Measurements from ENCODE around the gene TMEFF2.
"Not testable (repeated sequence)": the region's sequence is repeated elsewhere in the genome, so short reads cannot be mapped to it uniquely, and the experiment has no call there.

Gene TMEFF2

DNA sequence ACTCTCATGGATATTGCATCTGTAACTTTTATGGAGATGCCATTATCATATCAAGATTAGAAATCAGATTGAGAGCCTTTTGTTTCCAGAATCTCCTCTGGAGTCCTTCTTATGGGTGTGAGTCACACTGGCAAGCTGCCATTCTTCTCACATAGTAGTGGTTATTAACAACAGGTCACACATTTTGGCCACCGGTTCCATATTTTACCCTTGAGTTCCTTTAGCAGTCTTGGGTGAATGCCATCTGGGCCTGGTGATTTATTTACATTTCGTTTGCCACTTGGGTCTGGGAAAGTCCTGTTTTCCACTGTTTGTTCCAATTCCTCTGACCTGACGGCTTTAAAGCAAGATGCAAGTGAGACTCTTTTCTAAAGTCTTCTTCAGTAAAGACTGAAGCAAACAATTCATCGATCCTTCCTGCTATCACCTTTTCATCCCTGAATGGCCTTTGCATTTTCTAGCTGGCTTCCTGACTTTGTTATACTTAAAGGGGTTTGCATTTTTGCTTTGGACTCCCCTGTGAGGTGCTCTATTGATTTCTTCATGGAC is 267.3 kb downstream of the TMEFF2 start:
- no peak for FAIRE-seq
- TF ChIP-seq, protein P1, sequence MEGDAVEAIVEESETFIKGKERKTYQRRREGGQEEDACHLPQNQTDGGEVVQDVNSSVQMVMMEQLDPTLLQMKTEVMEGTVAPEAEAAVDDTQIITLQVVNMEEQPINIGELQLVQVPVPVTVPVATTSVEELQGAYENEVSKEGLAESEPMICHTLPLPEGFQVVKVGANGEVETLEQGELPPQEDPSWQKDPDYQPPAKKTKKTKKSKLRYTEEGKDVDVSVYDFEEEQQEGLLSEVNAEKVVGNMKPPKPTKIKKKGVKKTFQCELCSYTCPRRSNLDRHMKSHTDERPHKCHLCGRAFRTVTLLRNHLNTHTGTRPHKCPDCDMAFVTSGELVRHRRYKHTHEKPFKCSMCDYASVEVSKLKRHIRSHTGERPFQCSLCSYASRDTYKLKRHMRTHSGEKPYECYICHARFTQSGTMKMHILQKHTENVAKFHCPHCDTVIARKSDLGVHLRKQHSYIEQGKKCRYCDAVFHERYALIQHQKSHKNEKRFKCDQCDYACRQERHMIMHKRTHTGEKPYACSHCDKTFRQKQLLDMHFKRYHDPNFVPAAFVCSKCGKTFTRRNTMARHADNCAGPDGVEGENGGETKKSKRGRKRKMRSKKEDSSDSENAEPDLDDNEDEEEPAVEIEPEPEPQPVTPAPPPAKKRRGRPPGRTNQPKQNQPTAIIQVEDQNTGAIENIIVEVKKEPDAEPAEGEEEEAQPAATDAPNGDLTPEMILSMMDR (IDR thresholded peaks at IDR 0.05; ENCODE audit: insufficient read depth, missing control alignments): no peak
- no peak for DNase-seq (ENCODE audit: insufficient read length, low spot score)

DNA sequence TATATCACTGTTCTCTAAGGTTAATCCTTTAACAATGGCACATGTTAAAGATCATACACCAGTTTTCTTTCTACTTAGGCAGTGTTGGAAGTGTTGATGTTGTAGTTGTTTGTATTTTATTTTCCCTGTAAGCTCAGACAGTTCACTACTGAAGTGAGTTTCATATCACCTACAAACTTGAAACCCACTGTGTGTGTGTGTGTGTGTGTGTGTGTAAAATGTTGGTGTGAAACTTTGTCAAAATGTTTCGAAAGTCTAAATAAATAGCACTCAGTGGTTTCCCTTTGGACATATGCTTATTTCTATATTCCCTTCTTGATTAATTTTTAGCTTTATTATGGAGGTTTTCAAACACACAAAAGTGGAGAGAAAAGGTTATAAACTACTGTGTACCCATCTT is 268.1 kb downstream of the TMEFF2 start:
- TF ChIP-seq, protein P1 (IDR thresholded peaks at IDR 0.05; ENCODE audit: insufficient read depth, missing control alignments): no peak
- FAIRE-seq (no peak), DNase-seq (ENCODE audit: insufficient read length, low spot score) (no peak)

DNA sequence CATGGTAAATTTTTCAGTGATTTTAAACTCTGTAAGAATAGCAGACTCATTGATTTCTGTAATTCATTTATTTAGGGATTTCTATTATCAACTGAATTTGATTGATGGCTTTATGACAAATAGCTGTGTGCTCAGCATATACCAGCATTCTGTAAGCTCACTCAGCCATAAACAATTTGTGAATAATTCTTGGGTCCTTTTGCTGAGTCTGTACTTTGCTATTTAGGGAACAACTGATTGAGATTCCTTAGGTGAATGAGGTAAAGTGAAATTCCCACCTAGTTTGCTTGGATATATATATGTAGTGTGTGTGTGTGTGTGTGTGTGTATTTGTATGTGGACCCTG is 271.1 kb downstream of the TMEFF2 start:
- TF ChIP-seq, protein P1 (IDR thresholded peaks at IDR 0.05; ENCODE audit: insufficient read depth, missing control alignments): no peak
- FAIRE-seq: no peak
- no peak for DNase-seq (ENCODE audit: insufficient read length, low spot score)

DNA sequence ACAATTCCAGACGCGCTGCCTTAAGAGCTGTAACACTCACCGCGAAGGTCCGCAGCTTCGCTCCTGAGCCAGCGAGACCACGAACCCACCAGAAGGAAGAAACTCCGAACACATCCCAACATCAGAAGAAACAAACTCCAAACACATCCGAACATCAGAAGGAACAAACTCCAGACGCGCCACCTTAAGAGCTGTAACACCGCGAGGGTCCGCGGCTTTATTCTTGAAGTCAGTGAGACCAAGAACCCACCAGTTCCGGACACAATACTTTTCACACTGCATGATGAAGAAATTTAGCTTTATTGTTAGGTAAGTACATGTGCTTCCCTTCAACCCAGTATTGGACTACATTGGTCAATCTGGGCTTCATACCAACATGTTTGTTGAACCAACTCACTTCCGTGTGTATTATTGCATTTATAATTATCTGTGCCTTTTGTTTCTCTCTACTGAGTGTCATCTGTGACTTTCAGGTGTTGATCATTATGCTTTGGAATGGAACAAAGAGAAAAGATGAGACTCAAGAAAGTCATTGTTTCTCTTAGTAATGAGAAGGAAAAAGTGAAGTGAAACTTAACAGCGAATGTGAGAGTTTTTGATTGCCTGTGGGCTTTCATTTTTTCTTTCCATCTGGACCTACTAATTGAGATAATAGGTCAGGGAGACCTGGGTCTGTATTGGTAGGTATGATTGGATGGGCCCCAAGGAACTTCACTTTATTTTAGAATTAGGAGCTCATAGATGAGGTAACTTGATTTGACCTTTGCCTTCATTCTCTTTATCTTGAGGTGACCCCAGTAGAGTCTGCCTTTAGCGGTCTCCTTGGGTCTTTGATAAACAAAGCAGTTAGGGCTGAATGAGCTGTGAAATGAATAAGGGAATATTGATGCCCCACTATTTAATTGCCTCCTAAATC is 271.7 kb downstream of the TMEFF2 start:
- TF ChIP-seq, protein P1 (IDR thresholded peaks at IDR 0.05; ENCODE audit: insufficient read depth, missing control alignments): no peak
- FAIRE-seq (peak; percentile 6), DNase-seq (ENCODE audit: insufficient read length, low spot score) (no peak)

DNA sequence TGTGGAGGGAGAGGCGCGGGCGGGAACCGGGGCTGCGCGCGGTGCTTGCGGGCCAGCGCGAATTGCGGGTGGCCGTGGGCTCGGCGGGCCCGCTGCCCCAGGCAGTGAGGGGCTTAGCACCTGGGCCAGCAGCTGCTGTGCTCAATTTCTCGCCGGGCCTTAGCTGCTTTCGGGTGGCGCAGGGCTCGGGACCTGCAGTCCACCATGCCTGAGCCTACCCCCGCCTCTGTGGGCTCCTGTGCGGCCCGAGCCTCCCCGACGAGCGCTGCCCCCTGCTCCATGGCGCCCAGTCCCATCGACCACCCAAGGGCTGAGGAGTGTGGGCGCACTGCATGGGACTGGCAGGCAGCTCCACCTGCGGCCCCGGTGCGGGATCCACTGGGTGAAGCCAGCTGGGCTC is 273.1 kb downstream of the TMEFF2 start:
- not testable (repeated sequence) for FAIRE-seq; DNase-seq (ENCODE audit: insufficient read length, low spot score)

DNA sequence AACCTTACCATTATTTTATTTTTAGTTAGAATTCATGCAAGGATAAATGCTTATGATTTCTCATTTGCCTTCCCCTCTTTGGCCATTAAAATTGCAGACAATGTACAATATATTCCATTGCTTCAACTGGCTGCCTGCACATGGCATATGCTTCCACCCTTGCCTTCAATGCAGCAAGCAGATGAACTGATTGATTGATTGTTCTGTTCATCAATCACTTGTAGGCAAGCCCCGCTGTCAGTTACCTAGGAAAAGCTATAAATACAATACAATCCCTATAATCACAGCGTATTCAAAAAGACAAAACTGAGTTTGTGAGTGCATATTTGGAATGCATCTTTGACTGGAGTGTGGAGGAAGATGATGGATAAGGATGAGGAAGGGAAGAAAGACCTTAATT is 274.2 kb downstream of the TMEFF2 start:
- TF ChIP-seq, protein P1 (IDR thresholded peaks at IDR 0.05; ENCODE audit: insufficient read depth, missing control alignments): no peak
- no peak for DNase-seq (ENCODE audit: insufficient read length, low spot score)
- no peak for FAIRE-seq

DNA sequence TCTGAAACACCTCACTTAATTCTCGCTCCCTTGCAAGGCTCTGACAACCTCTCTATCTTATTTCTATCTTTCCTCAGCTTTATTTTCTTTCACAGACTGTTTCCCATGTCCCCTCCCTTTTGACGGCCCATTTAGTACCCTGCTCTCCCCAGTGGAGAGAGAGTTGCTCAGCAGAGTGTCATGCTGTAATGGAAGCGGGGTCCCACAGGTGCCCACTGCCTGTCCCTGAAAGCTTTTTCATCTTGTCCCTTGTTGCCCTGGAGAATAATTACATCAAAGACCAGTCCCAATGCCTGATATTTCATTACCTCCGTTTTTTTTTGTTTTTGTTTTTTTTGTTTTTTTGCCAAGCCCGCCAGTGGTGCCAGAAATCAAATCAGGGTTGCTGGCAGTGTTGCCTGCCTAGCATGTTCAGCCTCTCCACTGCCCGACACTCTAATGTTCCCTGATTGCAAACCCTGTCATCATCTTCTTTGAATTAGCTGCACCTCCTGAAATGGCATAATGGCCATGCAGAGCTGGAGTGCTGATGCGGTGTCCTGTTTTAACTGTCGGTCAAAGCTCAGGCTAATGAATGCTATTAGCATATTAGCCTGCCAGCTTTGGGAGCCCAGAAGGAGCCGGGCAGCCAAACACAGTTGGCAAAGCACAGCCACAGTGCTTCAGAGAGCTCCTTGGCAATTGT is 276.6 kb downstream of the TMEFF2 start:
- no peak for FAIRE-seq
- no peak for DNase-seq (ENCODE audit: insufficient read length, low spot score)

More for the DNA sequence above, 276.6 kb downstream of the TMEFF2 start:
- TF ChIP-seq, protein P1 (IDR thresholded peaks at IDR 0.05; ENCODE audit: insufficient read depth, missing control alignments): no peak
